Activated T-helper 1 cell treated with Interleukin-2 at 50 U/mL for 16 hours (primary cell): ENCODE measurements around the gene MYO18B.

ENCODE experiments used
- DNase-seq: peaks from one replicate; pipeline ENCODE4 v3.0.0-alpha.2; 2020; ENCODE audit warnings: low read depth

MYO18B gene

GRCh38 chr22:25997886-25998775 lies 256.1 kb downstream of the MYO18B start:
- DNase-seq, result no peak

DNA sequence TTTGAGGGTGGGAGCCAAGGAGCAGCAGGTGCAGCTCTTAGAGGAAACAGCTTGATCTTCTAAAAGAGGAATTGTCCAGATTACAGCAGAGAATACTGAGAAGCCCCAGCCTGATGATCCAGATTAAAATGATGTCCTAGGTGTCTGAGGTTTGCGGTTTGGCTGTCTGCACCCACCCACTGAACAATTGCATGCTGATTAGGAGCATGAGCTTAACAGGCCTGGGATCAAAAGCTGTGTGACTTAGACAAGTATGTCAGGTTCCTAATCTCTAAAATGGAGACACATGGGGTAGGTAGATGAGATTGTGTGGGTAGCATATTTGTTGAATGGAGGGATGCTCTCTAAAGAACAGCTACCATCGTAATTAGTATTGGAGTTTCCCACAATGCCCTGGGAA lies 260.5 kb downstream of the MYO18B start:
- no peak for DNase-seq

- DNase-seq, result no peak
Observed at GRCh38 chr22:26004477-26004876, 262.5 kb downstream of the MYO18B start.

DNA sequence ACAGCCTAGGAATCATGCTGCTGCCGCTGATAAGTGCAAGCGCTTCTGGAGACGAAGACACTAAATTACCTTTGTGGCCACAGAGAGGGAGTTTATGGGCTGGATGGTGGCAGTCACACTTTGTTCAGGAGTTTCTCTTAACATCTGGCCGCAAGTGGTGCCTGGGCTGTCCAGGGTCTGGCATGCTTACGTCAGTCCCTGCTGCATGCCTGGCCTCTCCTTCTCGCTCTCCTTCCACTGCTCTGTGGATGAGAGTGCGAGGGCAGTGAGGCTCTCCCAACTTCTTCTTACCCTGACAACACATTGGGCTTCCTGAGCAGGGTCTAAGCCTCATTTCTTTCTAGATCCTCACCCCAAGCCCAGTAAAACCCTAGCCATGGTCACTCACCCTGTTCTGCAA lies 266.6 kb downstream of the MYO18B start:
- DNase-seq, result no peak

- no peak for DNase-seq
Observed at GRCh38 chr22:26016916-26017315, 274.9 kb downstream of the MYO18B start.

DNA sequence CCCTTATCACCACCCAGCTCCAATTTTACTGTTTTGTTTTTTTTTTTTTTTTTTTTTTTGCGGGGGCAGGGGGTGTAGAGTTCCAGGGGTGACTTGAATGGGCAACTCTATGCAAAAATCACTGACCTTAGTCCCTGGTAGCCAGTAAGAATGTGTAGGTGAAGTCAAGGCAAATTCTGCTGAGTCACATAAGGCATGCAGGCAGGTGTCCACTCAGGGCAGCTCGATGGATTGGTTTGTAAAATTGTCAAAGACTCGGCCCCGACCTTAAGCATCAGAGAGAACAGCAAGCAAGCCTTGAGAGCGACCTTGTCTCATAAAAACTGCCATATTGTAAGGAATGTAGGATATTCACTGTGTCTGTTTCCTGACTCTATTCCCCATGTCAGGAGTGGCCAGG lies 275.9 kb downstream of the MYO18B start:
- no peak for DNase-seq

DNA sequence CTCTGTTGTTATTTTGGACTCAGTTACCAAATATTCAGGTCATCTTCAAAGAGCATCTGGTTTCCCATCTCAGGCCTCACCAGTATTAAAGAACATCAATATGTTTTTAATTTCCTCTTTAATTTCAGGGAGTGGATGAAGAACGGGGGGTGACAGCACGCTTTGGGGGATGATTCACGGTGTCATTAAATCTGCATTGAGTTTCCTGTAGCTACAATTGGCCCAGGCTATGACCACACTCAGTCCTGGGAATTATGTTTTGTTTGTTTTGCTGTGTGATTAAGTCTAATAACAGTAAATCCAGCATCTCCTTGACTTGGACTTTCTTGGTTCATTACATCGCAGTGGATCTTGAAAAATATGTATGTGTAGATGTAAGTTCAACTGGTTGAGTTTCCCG lies 277.6 kb downstream of the MYO18B start:
- no peak for DNase-seq

DNA sequence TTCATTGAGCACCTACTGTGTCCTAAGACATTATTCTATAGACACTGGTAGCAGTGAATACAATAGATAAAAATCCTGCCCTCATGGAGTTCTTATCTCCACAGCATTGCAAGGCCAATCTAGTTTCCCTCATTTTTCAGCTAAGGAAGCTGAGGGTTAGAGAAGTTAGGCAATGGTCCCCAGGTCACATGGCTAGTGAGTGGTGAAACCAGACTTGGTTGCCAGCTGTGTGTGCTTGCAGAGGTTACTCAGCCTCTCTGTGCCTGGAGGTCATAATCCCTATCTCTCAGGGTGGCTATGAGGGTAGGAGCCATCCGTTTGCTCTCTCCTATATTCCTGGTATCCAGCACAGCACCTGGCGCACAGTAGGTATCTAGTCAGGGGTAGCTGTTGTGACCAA lies 279.5 kb downstream of the MYO18B start:
- no peak for DNase-seq

DNA sequence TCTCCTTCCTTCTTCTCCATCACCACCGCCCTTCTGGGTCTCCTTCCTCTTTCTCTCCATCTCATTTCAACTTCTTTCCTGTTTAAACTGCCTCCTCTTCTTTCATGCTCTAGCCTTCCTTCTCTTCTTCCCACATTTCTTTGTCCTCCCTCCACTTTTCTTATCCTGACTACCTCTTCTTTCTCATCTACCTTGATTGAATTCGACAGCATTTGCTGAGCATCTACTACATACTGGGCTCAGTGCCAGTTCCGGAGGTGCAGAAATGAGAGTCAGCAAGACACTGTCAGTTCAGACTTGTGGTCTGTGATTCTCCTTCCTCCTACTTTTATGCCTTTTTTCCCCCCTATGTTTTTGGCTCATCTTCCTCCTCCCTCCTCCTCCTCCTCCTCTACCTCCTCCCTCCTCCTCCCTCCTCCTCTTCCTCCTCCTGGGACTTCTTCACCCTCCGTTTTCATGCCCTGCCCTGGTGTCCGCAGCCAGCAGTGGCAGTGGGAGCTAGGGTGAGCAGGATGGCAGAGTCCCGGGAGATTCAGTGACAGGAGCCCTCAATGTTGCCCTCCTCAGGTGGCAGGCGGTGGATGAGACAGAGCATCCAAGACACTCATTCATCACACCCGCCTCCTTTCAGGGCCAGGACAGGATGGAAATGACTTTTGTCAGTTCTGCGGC lies 281.3 kb downstream of the MYO18B start:
- no peak for DNase-seq

DNA sequence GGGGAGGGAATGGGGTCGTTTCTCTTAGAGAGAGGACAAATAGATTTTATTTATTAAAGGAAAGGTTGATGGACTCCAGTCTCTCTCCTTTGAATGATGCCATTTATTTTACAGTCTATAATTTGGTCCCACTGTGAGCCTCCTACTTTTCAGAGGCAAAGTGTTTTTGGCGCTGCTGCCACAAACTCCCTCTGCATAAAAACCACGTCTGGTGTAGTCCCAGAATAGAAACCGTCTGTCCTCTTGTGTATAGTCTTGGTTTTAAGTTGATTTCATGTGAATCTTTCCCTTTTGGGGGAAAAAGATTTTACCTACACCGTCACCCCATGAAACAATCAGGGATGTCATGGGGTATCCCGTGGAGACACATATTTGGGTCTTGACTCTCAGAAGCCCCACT lies 283.6 kb downstream of the MYO18B start:
- DNase-seq, result no peak

- DNase-seq, result no peak
Observed at GRCh38 chr22:26027341-26027740, 285.4 kb downstream of the MYO18B start.

- no peak for DNase-seq
Observed at GRCh38 chr22:26031641-26032040, 289.7 kb downstream of the MYO18B start.

DNA sequence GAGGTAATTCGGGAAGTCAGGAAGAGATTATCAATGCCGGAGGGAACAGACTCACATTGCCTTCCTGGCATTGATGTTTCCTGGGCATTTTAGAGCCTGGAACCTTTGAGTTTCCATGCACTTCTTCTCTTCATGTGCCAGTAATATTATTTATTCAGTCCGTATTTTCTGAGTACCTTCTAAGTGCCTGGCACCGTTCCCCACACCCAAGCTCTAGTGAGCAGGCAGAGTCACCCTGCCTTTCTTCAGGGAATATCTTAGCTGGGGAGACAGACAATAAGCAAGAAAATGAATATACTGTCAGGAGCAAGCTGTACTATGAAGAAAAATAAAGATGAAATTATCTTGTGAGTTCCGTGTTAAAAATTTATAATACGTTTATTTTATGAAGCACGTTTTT lies 291.1 kb downstream of the MYO18B start:
- DNase-seq, result no peak

DNA sequence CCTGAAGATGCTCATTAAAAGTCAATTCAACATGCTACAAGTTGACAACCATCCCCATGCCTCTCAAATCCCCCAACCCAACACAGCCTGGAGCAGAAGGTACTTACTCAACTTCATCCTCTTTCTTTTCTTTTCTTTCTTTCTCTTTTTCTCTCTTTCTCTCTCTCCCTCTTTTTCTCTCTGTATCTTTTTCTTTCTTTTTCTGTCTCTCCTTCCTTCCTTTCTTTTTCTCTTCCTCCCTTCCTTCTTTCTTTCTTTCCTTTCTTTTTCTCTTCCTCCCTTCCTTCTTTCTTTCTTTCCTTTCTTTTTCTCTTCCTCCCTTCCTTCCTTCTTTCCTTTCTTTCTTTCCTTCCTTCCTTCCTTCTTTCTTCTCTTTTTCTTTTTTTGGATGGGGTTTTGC lies 291.6 kb downstream of the MYO18B start:
- DNase-seq, result no peak

DNA sequence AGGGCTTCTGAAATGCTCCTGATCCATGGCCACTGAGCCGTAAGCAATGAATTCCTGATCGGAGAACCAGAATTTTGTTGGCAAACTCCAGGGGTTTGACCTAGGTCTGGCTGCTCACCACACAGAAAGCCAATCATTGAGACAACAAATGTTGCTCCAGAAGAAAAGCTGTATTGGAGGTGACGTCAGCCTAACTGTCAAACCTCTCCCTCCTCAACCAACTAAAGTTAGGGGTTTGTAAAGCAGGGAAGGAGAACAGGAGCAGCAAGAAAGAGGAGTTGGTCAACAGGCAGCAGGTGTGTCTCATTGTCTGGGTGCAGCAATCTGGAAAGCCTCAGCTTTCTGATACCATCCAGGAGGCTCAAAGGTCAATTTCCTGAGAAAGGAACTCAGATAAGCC lies 293.5 kb downstream of the MYO18B start:
- no peak for DNase-seq

GRCh38 chr22:26038365-26038764 lies 296.4 kb downstream of the MYO18B start:
- no peak for DNase-seq

- no peak for DNase-seq
Observed at GRCh38 chr22:26041931-26042330, 299.9 kb downstream of the MYO18B start.

DNA sequence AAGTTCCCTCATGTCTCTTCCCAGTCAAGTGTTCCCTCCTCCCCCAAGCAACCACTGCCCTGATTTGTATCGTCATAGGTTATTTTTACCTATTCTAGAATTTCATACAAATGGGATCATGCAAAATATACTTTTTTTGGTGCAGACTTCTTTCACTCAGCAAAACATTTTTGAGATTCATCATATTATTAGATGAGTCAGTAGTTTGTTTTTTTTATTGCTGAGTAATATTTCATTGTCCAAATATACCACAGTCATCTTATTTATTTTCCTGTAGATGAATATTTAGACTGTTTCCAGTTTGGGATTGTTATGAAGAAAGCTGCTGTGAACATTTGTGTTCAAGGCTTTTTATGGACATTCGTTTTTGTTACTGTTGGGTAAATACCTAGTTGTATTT lies 301.0 kb downstream of the MYO18B start:
- DNase-seq, result no peak

- DNase-seq, result no peak
Observed at GRCh38 chr22:26045051-26045450, 303.1 kb downstream of the MYO18B start.

- no peak for DNase-seq
Observed at GRCh38 chr22:26045860-26046259, 303.9 kb downstream of the MYO18B start.

DNA sequence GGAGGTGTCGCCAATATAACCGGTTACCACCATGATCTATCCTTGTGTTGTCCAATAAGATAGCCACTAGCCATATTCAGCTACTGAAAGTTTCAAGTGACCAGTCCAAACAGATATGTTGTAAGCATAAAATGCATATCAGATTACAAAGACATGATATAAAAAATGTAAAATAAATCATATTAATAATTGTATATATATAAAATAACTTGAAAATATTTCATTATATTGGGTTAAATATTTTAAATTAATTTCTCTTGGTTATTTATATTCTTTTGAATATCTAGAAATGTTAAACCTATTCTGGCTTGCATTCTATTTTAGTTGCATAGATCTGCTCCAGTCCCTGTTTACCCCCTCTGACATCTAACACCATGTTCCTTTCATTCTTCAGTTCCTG lies 305.5 kb downstream of the MYO18B start:
- DNase-seq, result no peak

DNA sequence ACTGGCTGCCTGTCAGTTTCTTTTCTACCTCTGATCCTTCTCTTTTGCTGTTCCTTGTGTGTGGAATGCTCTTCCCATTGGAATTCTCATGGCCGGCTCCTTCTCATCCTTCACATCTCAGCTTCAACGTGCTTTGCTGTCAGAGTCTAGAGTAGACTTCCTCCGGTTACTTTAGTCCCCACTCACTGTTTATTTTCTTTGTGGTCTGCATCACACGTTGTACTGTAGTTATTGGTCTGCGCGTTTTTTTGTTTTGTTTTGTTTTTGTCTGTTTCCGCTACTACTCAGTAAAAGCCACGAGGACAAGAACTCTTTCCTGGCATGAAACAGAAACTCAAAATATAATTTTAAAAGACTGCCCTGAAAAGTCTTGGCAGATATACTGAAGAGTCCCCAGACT lies 305.9 kb downstream of the MYO18B start:
- DNase-seq, result no peak

GRCh38 chr22:26050079-26050478 lies 308.1 kb downstream of the MYO18B start:
- no peak for DNase-seq
